ENCODE measurements around the gene TEX13D.
"Not testable (repeated sequence)": the region's sequence is repeated elsewhere in the genome, so short reads cannot be mapped to it uniquely, and the experiment has no call there.

TEX13D gene

GRCh38 chrX:124332481-124333424 lies at the start of gene TEX13D:
Gene TEX13D, plus strand, starts transcription at chrX:124332660. Its CDS starts 258 bp downstream, at chrX:124332918.
- no peak within 1 kb of the TSS for H3K27ac Mint-ChIP-seq
- no peak within 1 kb of the TSS for H3K4me3 Mint-ChIP-seq
- H3K27me3 Mint-ChIP-seq (ENCODE audit: low read depth), result no peaks in the 10 kb centered on the region
- H3K4me1 Mint-ChIP-seq (ENCODE audit: low read depth), result peaks cover 9% of the 10 kb centered on the region
- no peaks in the 10 kb centered on the region for H3K9me3 Mint-ChIP-seq
- H3K36me3 Mint-ChIP-seq (ENCODE audit: low read depth), result no peaks in the 10 kb centered on the region

DNA sequence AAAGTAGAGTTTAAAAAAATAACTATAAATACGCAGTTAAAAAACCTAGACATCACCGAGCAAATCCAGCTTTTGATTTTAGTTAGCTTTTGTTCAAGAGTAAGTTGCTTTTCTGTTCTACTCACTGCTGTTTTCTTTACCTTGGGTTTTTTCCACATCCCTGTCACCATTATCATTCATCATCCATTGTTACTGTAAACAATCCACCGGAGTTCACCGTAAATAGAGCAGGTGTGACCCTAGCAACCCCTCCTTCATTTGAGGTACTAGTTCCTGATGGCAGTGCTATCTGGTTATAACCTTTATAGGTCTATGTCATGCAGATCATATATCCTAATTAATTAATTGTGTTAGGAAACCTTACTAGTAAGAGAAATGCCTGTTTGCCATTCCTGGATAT lies 43.0 kb upstream of the TEX13D start:
- Mint-ChIP-seq H3K36me3 (ENCODE audit: low read depth) (peaks cover 4% of the 10 kb centered on the region), H3K27ac (no peak overlapping the region), H3K27me3 (ENCODE audit: low read depth) (no peaks in the 10 kb centered on the region), H3K9me3 (peaks cover 11% of the 10 kb centered on the region), H3K4me3 (no peak overlapping the region), H3K4me1 (ENCODE audit: low read depth) (no peaks in the 10 kb centered on the region)

GRCh38 chrX:124293810-124294209 lies 38.6 kb upstream of the TEX13D start:
- H3K4me1 Mint-ChIP-seq (ENCODE audit: low read depth), result no peaks in the 10 kb centered on the region
- peaks cover 19% of the 10 kb centered on the region for H3K9me3 Mint-ChIP-seq
- no peak overlapping the region for H3K4me3 Mint-ChIP-seq
- no peaks in the 10 kb centered on the region for H3K27me3 Mint-ChIP-seq (ENCODE audit: low read depth)
- no peak overlapping the region for H3K27ac Mint-ChIP-seq
- peaks cover 4% of the 10 kb centered on the region for H3K36me3 Mint-ChIP-seq (ENCODE audit: low read depth)

- not testable (repeated sequence) for H3K27ac Mint-ChIP-seq; H3K4me3 Mint-ChIP-seq; H3K27me3 Mint-ChIP-seq (ENCODE audit: low read depth); H3K36me3 Mint-ChIP-seq (ENCODE audit: low read depth)
- peaks cover 11% of the 10 kb centered on the region for H3K4me1 Mint-ChIP-seq (ENCODE audit: low read depth)
- H3K9me3 Mint-ChIP-seq, result peaks cover 32% of the 10 kb centered on the region
These were observed 33.1 kb upstream of the TEX13D start for GRCh38 chrX:124299323-124299722.

- Mint-ChIP-seq H3K4me1 (ENCODE audit: low read depth) (peaks cover 11% of the 10 kb centered on the region), H3K9me3 (peaks cover 30% of the 10 kb centered on the region), H3K4me3 (no peak overlapping the region), H3K36me3 (ENCODE audit: low read depth) (no peaks in the 10 kb centered on the region), H3K27ac (no peak overlapping the region), H3K27me3 (ENCODE audit: low read depth) (no peaks in the 10 kb centered on the region)
These were observed 32.1 kb upstream of the TEX13D start for GRCh38 chrX:124300405-124300804.

GRCh38 chrX:124307253-124307907 lies 25.1 kb upstream of the TEX13D start:
- peaks cover 5% of the 10 kb centered on the region for H3K9me3 Mint-ChIP-seq
- peaks cover 2% of the 10 kb centered on the region for H3K4me1 Mint-ChIP-seq (ENCODE audit: low read depth)
- H3K4me3 Mint-ChIP-seq, result no peak overlapping the region
- H3K27ac Mint-ChIP-seq, result peak overlapping the region; percentile 37
- H3K36me3 Mint-ChIP-seq (ENCODE audit: low read depth), result peaks cover 2% of the 10 kb centered on the region
- H3K27me3 Mint-ChIP-seq (ENCODE audit: low read depth), result no peaks in the 10 kb centered on the region

- Mint-ChIP-seq H3K27me3 (ENCODE audit: low read depth) (no peaks in the 10 kb centered on the region), H3K27ac (no peak overlapping the region), H3K4me1 (ENCODE audit: low read depth) (no peaks in the 10 kb centered on the region), H3K9me3 (no peaks in the 10 kb centered on the region), H3K4me3 (no peak overlapping the region), H3K36me3 (ENCODE audit: low read depth) (no peaks in the 10 kb centered on the region)
These were observed 6.7 kb upstream of the TEX13D start for GRCh38 chrX:124325732-124326131.

DNA sequence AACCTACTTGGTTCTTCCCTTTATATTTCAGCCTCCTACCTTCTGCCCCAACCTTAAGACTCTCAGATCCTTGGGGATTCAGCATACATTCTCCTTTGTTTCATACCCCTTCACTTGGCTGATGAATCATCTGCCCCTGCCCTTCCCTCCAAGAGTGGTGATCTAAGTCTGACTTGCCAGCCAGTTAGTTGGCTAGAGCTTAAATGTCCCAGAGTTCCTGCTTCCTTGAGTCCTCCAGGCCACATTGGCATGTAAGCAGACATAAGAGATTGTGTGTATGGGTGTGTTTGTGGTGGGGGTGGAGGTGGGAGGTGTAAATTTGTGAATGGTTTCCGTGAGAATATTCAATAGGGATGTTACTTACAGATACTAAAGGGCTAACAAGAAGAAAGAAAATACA lies 3.7 kb upstream of the TEX13D start:
- Mint-ChIP-seq H3K9me3 (no peaks in the 10 kb centered on the region), H3K4me3 (no peak overlapping the region), H3K36me3 (ENCODE audit: low read depth) (no peaks in the 10 kb centered on the region), H3K27ac (no peak overlapping the region), H3K4me1 (ENCODE audit: low read depth) (peaks cover 3% of the 10 kb centered on the region), H3K27me3 (ENCODE audit: low read depth) (no peaks in the 10 kb centered on the region)

- Mint-ChIP-seq H3K9me3 (no peaks in the 10 kb centered on the region), H3K4me1 (ENCODE audit: low read depth) (peaks cover 9% of the 10 kb centered on the region), H3K36me3 (ENCODE audit: low read depth) (no peaks in the 10 kb centered on the region), H3K4me3 (no peak overlapping the region), H3K27ac (no peak overlapping the region), H3K27me3 (ENCODE audit: low read depth) (no peaks in the 10 kb centered on the region)
These were observed 1.4 kb downstream of the TEX13D start for GRCh38 chrX:124333862-124334261.

DNA sequence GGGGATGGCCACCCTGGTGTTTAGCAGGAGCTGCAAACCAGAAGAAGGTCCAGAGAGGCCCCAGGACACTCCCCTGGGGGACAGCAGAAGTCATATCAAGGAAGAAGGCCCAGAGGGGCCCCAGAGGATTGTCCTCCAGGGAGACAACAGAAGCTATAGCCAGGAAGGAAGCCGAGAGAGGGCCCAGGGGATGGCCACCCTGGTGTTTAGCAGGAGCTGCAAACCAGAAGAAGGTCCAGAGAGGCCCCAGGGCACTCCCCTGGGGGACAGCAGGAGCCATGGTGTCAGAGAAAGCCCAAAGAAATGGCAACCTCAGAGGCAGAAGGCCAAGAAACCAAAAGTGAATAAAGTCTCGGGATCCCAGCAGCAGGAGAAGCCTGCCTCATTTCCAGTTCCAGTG lies 2.1 kb downstream of the TEX13D start:
- not testable (repeated sequence) for H3K36me3 Mint-ChIP-seq (ENCODE audit: low read depth); H3K9me3 Mint-ChIP-seq; H3K4me3 Mint-ChIP-seq; H3K27me3 Mint-ChIP-seq (ENCODE audit: low read depth); H3K27ac Mint-ChIP-seq
- peaks cover 13% of the 10 kb centered on the region for H3K4me1 Mint-ChIP-seq (ENCODE audit: low read depth)

GRCh38 chrX:124335598-124335997 lies 3.1 kb downstream of the TEX13D start:
- Mint-ChIP-seq H3K27ac (no peak overlapping the region), H3K4me3 (no peak overlapping the region)

DNA sequence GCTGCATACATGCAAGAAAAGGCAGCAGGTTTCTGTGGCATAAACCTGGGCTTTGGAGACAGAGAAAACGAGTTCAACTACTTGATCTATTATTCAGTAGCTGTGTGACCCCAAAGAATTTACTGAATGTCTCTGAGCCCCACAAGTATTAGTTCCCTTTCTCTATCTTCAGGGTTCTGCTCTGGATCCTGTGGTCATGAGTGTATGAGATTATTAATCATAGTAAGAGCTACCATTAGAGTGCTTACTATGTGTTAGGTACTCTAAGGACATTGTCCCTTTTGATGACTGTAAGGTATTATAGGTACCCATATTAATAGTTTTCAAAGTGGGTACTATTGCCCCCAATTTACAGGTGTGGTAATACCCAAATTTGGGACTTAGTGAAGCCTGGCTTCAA lies 5.5 kb downstream of the TEX13D start:
- H3K27me3 Mint-ChIP-seq (ENCODE audit: low read depth), result no peaks in the 10 kb centered on the region
- H3K4me1 Mint-ChIP-seq (ENCODE audit: low read depth), result peaks cover 23% of the 10 kb centered on the region
- H3K4me3 Mint-ChIP-seq, result no peak overlapping the region
- no peak overlapping the region for H3K27ac Mint-ChIP-seq
- H3K9me3 Mint-ChIP-seq, result no peaks in the 10 kb centered on the region
- no peaks in the 10 kb centered on the region for H3K36me3 Mint-ChIP-seq (ENCODE audit: low read depth)

More at GRCh38 chrX:124335598-124335997, 3.1 kb downstream of the TEX13D start:
- Mint-ChIP-seq H3K4me1 (ENCODE audit: low read depth) (peaks cover 14% of the 10 kb centered on the region), H3K27me3 (ENCODE audit: low read depth) (no peaks in the 10 kb centered on the region), H3K9me3 (no peaks in the 10 kb centered on the region), H3K36me3 (ENCODE audit: low read depth) (no peaks in the 10 kb centered on the region)

DNA sequence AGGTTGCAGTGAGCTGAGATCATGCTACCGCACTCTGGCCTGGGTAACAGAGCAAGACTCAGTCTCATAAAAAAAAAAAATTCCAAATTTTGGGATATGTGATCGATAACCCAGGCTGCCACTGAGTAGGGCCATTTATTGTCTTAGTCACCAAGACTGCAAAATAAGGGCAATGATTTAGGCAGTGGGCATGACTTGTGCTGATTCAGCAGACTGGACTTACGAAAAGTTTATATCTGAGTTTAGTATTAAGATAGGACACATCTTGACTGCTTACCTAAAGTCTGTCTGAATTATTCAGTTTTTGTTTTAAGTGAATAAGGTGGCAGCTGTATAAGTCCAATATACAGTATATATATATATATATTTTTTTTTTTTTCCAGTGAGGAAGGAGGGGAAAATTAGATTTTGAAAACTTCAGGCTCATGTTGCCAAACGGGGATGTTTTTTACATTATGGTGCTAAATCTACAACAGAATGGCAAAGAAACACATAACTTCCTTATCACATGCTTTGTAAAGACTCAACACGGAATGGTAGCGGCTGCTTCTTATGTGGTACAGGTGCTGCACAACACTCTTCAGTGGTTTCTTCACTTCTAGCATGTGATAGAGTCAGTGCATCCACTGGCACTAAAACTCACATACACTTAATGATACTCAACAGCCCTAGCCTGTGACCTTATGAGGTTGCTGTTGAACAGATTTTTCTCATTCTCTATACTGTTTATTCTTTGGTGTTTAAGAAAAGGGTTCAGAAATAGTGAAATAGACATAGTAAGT lies 6.5 kb downstream of the TEX13D start:
- Mint-ChIP-seq H3K27ac (no peak overlapping the region), H3K4me1 (ENCODE audit: low read depth) (peaks cover 29% of the 10 kb centered on the region), H3K9me3 (no peaks in the 10 kb centered on the region), H3K36me3 (ENCODE audit: low read depth) (no peaks in the 10 kb centered on the region), H3K27me3 (ENCODE audit: low read depth) (no peaks in the 10 kb centered on the region), H3K4me3 (no peak overlapping the region)

GRCh38 chrX:124341396-124342132 lies 9.1 kb downstream of the TEX13D start:
- Mint-ChIP-seq H3K36me3 (ENCODE audit: low read depth) (no peaks in the 10 kb centered on the region), H3K4me1 (ENCODE audit: low read depth) (peaks cover 44% of the 10 kb centered on the region), H3K9me3 (no peaks in the 10 kb centered on the region), H3K27ac (peak overlapping the region; percentile 87), H3K27me3 (ENCODE audit: low read depth) (no peaks in the 10 kb centered on the region), H3K4me3 (peak overlapping the region; percentile 56)
